ENCODE measurements around the gene JARID2.

JARID2 gene

DNA sequence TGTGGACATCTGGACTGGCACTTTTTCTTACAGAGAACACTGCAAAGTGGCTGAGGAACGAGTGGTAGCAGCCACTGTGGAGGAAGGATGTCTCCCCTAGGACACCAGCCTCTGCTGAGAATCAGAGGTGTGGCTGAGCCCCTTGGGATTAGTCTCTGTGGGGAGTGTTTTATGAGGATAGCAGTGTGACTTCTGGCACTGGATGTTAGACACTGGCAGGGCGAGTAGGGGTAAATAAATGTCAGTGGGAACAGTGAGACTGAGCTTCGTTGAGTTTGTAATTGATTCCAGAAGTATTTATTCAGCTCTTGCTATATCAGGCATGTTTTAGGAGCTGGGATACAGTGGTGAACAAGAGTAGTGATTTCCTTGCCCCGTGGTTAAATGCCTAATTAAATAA lies 124.0 kb downstream of the JARID2 start:
- ChIA-PET POLR2A (ENCODE audit: low non-redundant PET) (no interaction called here), CTCF (interaction anchor here (0.7 kb wide), 2 partner anchors 10 to 1026 kb away, joined by 3 to 6 read pairs; no protein-coding TSS in a partner anchor)
- TF ChIP-seq, protein P1, sequence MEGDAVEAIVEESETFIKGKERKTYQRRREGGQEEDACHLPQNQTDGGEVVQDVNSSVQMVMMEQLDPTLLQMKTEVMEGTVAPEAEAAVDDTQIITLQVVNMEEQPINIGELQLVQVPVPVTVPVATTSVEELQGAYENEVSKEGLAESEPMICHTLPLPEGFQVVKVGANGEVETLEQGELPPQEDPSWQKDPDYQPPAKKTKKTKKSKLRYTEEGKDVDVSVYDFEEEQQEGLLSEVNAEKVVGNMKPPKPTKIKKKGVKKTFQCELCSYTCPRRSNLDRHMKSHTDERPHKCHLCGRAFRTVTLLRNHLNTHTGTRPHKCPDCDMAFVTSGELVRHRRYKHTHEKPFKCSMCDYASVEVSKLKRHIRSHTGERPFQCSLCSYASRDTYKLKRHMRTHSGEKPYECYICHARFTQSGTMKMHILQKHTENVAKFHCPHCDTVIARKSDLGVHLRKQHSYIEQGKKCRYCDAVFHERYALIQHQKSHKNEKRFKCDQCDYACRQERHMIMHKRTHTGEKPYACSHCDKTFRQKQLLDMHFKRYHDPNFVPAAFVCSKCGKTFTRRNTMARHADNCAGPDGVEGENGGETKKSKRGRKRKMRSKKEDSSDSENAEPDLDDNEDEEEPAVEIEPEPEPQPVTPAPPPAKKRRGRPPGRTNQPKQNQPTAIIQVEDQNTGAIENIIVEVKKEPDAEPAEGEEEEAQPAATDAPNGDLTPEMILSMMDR (conservative IDR thresholded peaks at IDR 0.05; ENCODE audit: low read depth), result no peak
- no peak for DNase-seq (ENCODE audit: low spot score)
- no peak overlapping the region for H3K27ac ChIP-seq

DNA sequence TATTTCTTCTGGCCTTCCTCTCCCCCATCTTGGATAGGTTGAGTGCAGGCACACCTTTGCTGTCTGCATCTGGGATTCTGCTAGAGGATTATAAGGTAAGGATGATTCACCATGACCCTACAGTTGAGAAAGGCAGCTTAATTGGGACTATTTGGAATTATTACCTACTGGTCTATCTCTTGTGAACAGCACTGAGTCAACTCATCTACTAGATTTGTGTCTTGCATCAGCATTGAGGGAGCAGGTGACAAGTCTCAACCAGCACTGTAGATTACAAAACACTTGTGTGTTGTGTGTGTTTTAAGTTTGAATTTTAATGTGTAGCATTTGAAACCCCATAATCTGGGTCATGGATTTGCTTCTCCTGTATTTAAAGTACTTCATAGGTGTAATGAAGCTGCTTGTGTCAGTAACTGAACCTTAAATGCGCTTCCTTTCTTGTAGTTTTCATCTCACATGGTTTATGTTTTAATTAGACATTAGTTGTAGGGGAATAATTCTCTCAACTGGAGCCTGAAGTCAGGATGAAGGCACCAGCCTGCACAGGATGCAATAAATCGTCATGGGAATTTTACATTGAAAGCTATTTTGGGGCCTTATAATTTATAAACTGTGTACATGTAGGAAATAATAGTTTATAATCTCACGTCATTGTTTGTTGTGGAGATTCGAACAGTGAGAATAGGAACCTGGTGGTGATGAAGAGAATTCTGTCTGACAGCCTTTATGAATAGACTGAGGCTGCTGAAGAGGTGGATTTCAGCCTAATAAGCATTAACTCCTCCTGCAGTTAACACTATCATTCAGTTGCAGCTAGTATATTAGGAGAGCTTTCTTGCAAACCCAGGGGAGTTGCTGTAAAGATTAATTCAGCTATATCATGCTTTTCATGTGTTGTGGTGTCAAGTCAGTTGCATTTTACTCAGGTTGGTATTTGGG lies 125.1 kb downstream of the JARID2 start:
- ChIA-PET CTCF (interaction anchor here (0.5 kb wide), 2 partner anchors 78 to 1300 kb away, joined by 3 read pairs; no protein-coding TSS in a partner anchor), POLR2A (ENCODE audit: low non-redundant PET) (no interaction called here)
- H3K27ac ChIP-seq, result peak overlapping the region; percentile 57
- TF ChIP-seq, protein P1 (conservative IDR thresholded peaks at IDR 0.05; ENCODE audit: low read depth), result no peak
- DNase-seq (ENCODE audit: low spot score), result peak; percentile 46

DNA sequence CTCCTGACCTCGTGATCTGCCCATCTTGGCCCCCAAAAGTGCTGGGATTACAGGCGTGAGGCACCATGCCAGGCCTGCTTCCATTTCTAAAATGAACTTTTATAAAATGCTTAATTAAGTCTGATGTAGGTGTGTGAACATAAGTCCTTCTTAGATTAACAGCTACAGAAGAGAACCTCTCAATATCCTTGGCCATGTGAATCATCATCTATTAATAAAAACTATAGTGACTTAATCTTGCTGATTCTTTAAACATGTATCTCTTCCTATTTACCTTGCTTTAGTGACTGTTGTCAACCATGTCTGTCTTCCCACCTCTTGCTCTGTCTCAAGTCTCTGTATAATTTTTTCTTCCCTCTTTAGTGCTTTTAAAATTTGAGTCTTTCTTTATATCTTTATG lies 127.1 kb downstream of the JARID2 start:
- no peak overlapping the region for H3K27ac ChIP-seq
- ChIA-PET POLR2A (ENCODE audit: low non-redundant PET) (no interaction called here), CTCF (interaction anchor here (0.5 to 0.7 kb wide), 2 partner anchors 25 to 1471 kb away, joined by 3 to 5 read pairs; no protein-coding TSS in a partner anchor)
- TF ChIP-seq, protein P1 (conservative IDR thresholded peaks at IDR 0.05; ENCODE audit: low read depth), result no peak
- no peak for DNase-seq (ENCODE audit: low spot score)

DNA sequence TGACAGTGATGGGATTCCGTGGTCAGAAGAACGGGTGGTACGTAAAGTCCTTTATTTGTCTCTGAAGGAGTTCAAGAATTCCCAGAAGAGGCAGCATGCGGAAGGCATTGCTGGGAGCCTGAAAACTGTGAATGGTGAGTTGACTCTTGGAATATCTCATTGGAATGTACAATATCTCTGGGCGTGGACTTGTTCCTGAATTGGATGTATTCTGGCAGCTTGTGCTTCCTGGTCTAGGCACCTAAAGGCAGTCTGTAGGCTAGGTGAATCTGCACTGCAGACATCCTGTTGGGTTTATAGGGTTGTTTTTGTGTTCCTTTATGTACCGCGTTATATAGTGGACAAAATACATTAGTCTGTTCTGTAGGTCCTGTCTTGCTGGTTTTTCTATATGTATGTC lies 128.2 kb downstream of the JARID2 start:
- TF ChIP-seq, protein P1 (conservative IDR thresholded peaks at IDR 0.05; ENCODE audit: low read depth), result no peak
- no peak overlapping the region for H3K27ac ChIP-seq
- ChIA-PET CTCF (no interaction called here), POLR2A (ENCODE audit: low non-redundant PET) (no interaction called here)
- DNase-seq (ENCODE audit: low spot score), result no peak

DNA sequence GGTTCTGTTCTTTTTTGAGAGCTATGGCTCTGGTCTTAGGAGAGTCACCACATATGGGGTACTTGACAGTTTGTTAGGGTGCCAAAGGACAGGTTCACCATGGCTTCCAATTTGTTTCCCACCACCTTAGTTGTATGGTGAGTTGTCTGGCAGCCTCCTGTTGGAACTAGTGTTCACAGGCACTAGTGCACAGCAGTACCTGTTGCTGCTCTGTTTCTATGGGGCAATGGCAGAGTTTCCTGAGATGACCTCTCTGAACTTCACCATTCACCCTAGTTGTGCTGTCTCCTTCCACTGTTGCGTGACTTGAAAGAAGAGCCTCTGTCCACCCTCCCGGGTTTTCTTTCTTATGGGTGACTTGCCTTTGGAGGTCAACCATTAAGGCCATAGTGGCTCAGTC lies 129.1 kb downstream of the JARID2 start:
- ChIA-PET CTCF (no interaction called here), POLR2A (ENCODE audit: low non-redundant PET) (no interaction called here)
- TF ChIP-seq, protein P1 (conservative IDR thresholded peaks at IDR 0.05; ENCODE audit: low read depth), result no peak
- H3K27ac ChIP-seq, result no peak overlapping the region
- no peak for DNase-seq (ENCODE audit: low spot score)

DNA sequence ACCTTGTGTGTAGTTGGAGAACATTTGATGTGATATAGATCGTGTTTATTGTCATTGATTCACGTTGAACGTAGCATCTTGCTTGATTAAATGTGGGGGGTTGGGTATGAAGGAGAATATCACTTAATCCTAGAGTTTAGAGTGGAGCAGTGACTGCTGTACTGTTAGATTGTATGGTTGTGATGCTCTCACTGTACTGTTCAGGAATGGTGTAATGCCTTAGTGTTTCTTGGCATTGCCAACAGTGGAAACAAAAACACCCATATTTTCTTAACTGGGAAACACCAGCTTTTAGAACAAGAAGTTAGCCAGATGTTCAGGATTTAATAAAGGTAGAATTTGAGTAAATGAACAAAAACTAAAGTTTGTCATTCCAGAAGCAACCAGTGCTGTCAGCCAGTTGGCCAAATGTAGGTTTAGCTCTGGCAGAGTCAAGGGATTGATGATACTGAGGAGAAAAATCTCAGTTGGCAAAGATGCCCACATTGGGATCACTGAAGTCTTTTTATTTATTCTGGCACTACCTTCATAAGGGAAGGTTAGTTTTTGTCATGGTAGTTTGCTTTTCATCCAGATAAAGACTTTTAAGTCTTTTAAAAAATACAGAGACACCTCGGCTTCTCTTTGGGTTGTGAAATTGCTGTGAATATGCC lies 129.9 kb downstream of the JARID2 start:
- POLR2A ChIA-PET (ENCODE audit: low non-redundant PET), result no interaction called here
- DNase-seq (ENCODE audit: low spot score), result no peak
- CTCF ChIA-PET, result interaction anchor here (0.8 kb wide), 1 partner anchor 1118 kb away, joined by 3 read pairs; no protein-coding TSS in a partner anchor
- H3K27ac ChIP-seq, result no peak overlapping the region
- TF ChIP-seq, protein P1 (conservative IDR thresholded peaks at IDR 0.05; ENCODE audit: low read depth), result no peak

Data from RWPE1 (cell line).